GM12801 (cell line): Measurements from ENCODE around the gene PAX8.

ENCODE experiments used
- CTCF ChIP-seq: IDR thresholded peaks from one replicate; pipeline ENCODE4 v1.5.1; 2011; ENCODE audit warnings: control low read depth; ENCODE audit not compliant: insufficient read length; ENCODE audit errors: extremely low read depth

The PAX8 gene

GRCh38 chr2:113232123-113232522, 46.6 kb downstream of the PAX8 start:
- TF ChIP-seq CTCF: no peak

GRCh38 chr2:113231064-113231463, 47.7 kb downstream of the PAX8 start:
- TF ChIP-seq CTCF: no peak

GRCh38 chr2:113230531-113230930, 48.2 kb downstream of the PAX8 start:
- no peak for TF ChIP-seq CTCF

GRCh38 chr2:113229795-113230194, 48.9 kb downstream of the PAX8 start:
- no peak for TF ChIP-seq CTCF

GRCh38 chr2:113228991-113229716, 49.6 kb downstream of the PAX8 start:
- no peak for TF ChIP-seq CTCF

- no peak for TF ChIP-seq CTCF
These were observed 50.4 kb downstream of the PAX8 start for GRCh38 chr2:113228351-113228750.

- no peak for TF ChIP-seq CTCF
These were observed 51.0 kb downstream of the PAX8 start for GRCh38 chr2:113227698-113228097.

GRCh38 chr2:113227290-113227689, 51.4 kb downstream of the PAX8 start:
- no peak for TF ChIP-seq CTCF
